ENCODE data around the gene FAM98A. TPM values are rescaled to one million over a fixed set of nuclear protein-coding genes. Genes with fewer than 3 reads are reported as not detected.

Gene FAM98A
- total and polyA plus RNA-seq, 9 of the 15 experiments (the other 6 are each of a cell fraction or from before 2014, with no cell fraction given) = 16.5 to 238 (median 44.6) TPM

- intact Hi-C loops (cut with micrococcal nuclease) (no loop called here), in situ Hi-C loops (cut with MboI) (no loop called here)
- TF ChIP-seq PTRF (tag; IDR thresholded peaks at IDR 0.05) (no peak), ZFP36 (IDR thresholded peaks at IDR 0.05; ENCODE audit: low read depth, low read length, partially characterized antibody) (no peak), U2AF1 (optimal IDR thresholded peaks at IDR 0.05; ENCODE audit: low read depth, low read length) (no peak), ERF (CRISPR knock-in tag; IDR thresholded peaks at IDR 0.05) (no peak), NCOA2 (IDR thresholded peaks at IDR 0.05; ENCODE audit: partially characterized antibody in 2 of 2) (no peak), ZFX (CRISPR knock-in tag; IDR thresholded peaks at IDR 0.05) (no peak), DNMT1 (IDR thresholded peaks at IDR 0.05) (no peak)
- ATAC-seq (no peak), DNase-seq (ENCODE audit: extremely low read depth in 1 of 4, low spot score in 3 of 4) (no peak), FAIRE-seq (no peak)
- no TSS peak for BruUV-seq (replicated peaks)
- Histone ChIP-seq H3K9me1 (ENCODE audit: control insufficient read depth, insufficient read depth, low read length) (no peaks in the 10 kb centered on the region), H3K4me1 (replicated peaks in 1 of 2; ENCODE audit: control insufficient read depth in 2 of 2, insufficient read depth in 2 of 2, low read length in 2 of 2) (no peaks in the 10 kb centered on the region), H3K4me2 (ENCODE audit: insufficient read depth, low read length) (no peak overlapping the region), H3K27me3 (ENCODE audit: control insufficient read depth in 2 of 2, insufficient read depth in 2 of 2, low read length in 2 of 2) (no peaks in the 10 kb centered on the region; a peak in 1 of 5 replicates), H3K36me3 (ENCODE audit: control insufficient read depth, insufficient read depth, low read length) (no peaks in the 10 kb centered on the region), H3K79me2 (ENCODE audit: control insufficient read depth, insufficient read depth, low read length) (no peaks in the 10 kb centered on the region), H3K9me3 (replicated peaks; ENCODE audit: control insufficient read depth, insufficient read depth, low read depth, low read length) (no peaks in the 10 kb centered on the region), H3K4me3 (no peak overlapping the region), H4K20me1 (replicated peaks; ENCODE audit: control insufficient read depth, insufficient read depth, low read length) (no peaks in the 10 kb centered on the region), H3K9ac (ENCODE audit: insufficient read depth in 1 of 2, low read depth in 2 of 2, low read length in 2 of 2) (no peak overlapping the region), H2AFZ (ENCODE audit: low read depth, low read length) (no peak overlapping the region), H3K27ac (ENCODE audit: extremely low read depth, low read depth, low read length) (no peak overlapping the region)
- ChIA-PET POLR2A (interaction anchor here (1.0 kb wide), 1 partner anchor 9 kb away, joined by 3 read pairs; no protein-coding TSS in a partner anchor), CTCF (ENCODE audit: low intra/inter-chr PET ratio) (no interaction called here)
- 8% methylated on average over 6 of the region's 6 CpGs for WGBS (ENCODE audit: insufficient coverage, low coverage, missing lambda C conversion rate)
Measured at GRCh38 chr2:33573657-33574056, 25.4 kb downstream of the FAM98A start.

- H3K36me3 ChIP-seq (ENCODE audit: control insufficient read depth, insufficient read depth, low read length) = no peaks in the 10 kb centered on the region
- no peak overlapping the region for H3K4me2 ChIP-seq (ENCODE audit: insufficient read depth, low read length)
- H3K79me2 ChIP-seq (ENCODE audit: control insufficient read depth, insufficient read depth, low read length) = no peaks in the 10 kb centered on the region
- ChIA-PET POLR2A (no interaction called here), CTCF (ENCODE audit: low intra/inter-chr PET ratio) (no interaction called here)
- H3K27ac ChIP-seq (ENCODE audit: extremely low read depth, low read depth, low read length) = no peak overlapping the region
- H3K4me3 ChIP-seq = no peak overlapping the region
- H3K9ac ChIP-seq (ENCODE audit: insufficient read depth in 1 of 2, low read depth in 2 of 2, low read length in 2 of 2) = no peak overlapping the region
- no peaks in the 10 kb centered on the region for H4K20me1 ChIP-seq (replicated peaks; ENCODE audit: control insufficient read depth, insufficient read depth, low read length)
- FAIRE-seq (no peak), DNase-seq (ENCODE audit: extremely low read depth in 1 of 4, low spot score in 3 of 4) (no peak), ATAC-seq (no peak)
- intact Hi-C loops (cut with micrococcal nuclease) (no loop called here), in situ Hi-C loops (cut with MboI) (no loop called here)
- H3K9me3 ChIP-seq (replicated peaks; ENCODE audit: control insufficient read depth, insufficient read depth, low read depth, low read length) = no peaks in the 10 kb centered on the region
- H2AFZ ChIP-seq (ENCODE audit: low read depth, low read length) = no peak overlapping the region
- H3K4me1 ChIP-seq (replicated peaks in 1 of 2; ENCODE audit: control insufficient read depth in 2 of 2, insufficient read depth in 2 of 2, low read length in 2 of 2) = no peaks in the 10 kb centered on the region
- 10% methylated on average over 2 of the region's 2 CpGs for WGBS (ENCODE audit: insufficient coverage, low coverage, missing lambda C conversion rate)
- H3K27me3 ChIP-seq (ENCODE audit: control insufficient read depth in 2 of 2, insufficient read depth in 2 of 2, low read length in 2 of 2) = peaks cover 0 to 9% of the 10 kb centered on the region in 2 experiments; a peak in 2 of 5 replicates
- no peaks in the 10 kb centered on the region for H3K9me1 ChIP-seq (ENCODE audit: control insufficient read depth, insufficient read depth, low read length)
- BruUV-seq (replicated peaks) = no TSS peak
- no peak for TF ChIP-seq ZBED1 (IDR thresholded peaks at IDR 0.05)
- TF ChIP-seq MYC (IDR thresholded peaks at IDR 0.05; ENCODE audit: low read depth, low read length) = no peak
- TF ChIP-seq MYC (CRISPR knock-in tag; IDR thresholded peaks at IDR 0.05; ENCODE audit: borderline replicate concordance, low read depth) = no peak
- no peak for TF ChIP-seq FOS (IDR thresholded peaks at IDR 0.05; ENCODE audit: extremely low read depth, insufficient read length)
- TF ChIP-seq GTF2E2 (tag; IDR thresholded peaks at IDR 0.05) = no peak
- no peak for TF ChIP-seq HDGF (IDR thresholded peaks at IDR 0.05)
- TF ChIP-seq SMC3 (conservative IDR thresholded peaks at IDR 0.05; ENCODE audit: insufficient read depth, low read depth, low read length) = no peak
- TF ChIP-seq CREB3L1 (IDR thresholded peaks at IDR 0.05; ENCODE audit: borderline replicate concordance, low read depth) = no peak
- TF ChIP-seq ATF2 (CRISPR knock-in tag; IDR thresholded peaks at IDR 0.05) = no peak
- TF ChIP-seq PURB (CRISPR knock-in tag; IDR thresholded peaks at IDR 0.05; ENCODE audit: low read depth) = no peak
Measured at GRCh38 chr2:33570681-33571080, 28.4 kb downstream of the FAM98A start.
